ENCODE measurements around the gene DISC1.
A peak's percentile ranks its signal among the peaks of the same experiment; 100 is the strongest.

Gene DISC1

GRCh38 chr1:232029315-232029714 lies 402.7 kb downstream of the DISC1 start:
- no peak for DNase-seq

GRCh38 chr1:232031156-232031555 lies 404.6 kb downstream of the DISC1 start:
- DNase-seq, result no peak

GRCh38 chr1:232033285-232033684 lies 406.7 kb downstream of the DISC1 start:
- no peak for DNase-seq

GRCh38 chr1:232034556-232034955 lies 408.0 kb downstream of the DISC1 start:
- DNase-seq, result no peak

- DNase-seq, result no peak
Measured at GRCh38 chr1:232036181-232036933, 409.8 kb downstream of the DISC1 start.

GRCh38 chr1:232037774-232038388 lies 411.3 kb downstream of the DISC1 start:
- no peak for DNase-seq

- no peak for DNase-seq
Measured at GRCh38 chr1:232038706-232039677, 412.4 kb downstream of the DISC1 start.

GRCh38 chr1:232040260-232040659 lies 413.7 kb downstream of the DISC1 start:
- DNase-seq, result no peak

- no peak for DNase-seq
Measured at GRCh38 chr1:232044728-232045127, 418.1 kb downstream of the DISC1 start.

- no peak for DNase-seq
Measured at GRCh38 chr1:232045139-232045994, 418.8 kb downstream of the DISC1 start.

- DNase-seq, result peak; percentile 12
Measured at GRCh38 chr1:232046451-232047306, 420.1 kb downstream of the DISC1 start.

GRCh38 chr1:232047473-232047872 lies 420.9 kb downstream of the DISC1 start:
- no peak for DNase-seq

GRCh38 chr1:232048481-232048880 lies 421.9 kb downstream of the DISC1 start:
- DNase-seq, result no peak

GRCh38 chr1:232049335-232049734 lies 422.7 kb downstream of the DISC1 start:
- DNase-seq, result no peak

- no peak for DNase-seq
Measured at GRCh38 chr1:232057217-232057895, 430.8 kb downstream of the DISC1 start.

- DNase-seq, result no peak
Measured at GRCh38 chr1:232057896-232058274, 431.3 kb downstream of the DISC1 start.

GRCh38 chr1:232059726-232060374 lies 433.3 kb downstream of the DISC1 start:
- DNase-seq, result no peak

- DNase-seq, result no peak
Measured at GRCh38 chr1:232062967-232063366, 436.4 kb downstream of the DISC1 start.

GRCh38 chr1:232066521-232066920 lies 439.9 kb downstream of the DISC1 start:
- no peak for DNase-seq

- DNase-seq, result no peak
Measured at GRCh38 chr1:232074265-232074664, 447.7 kb downstream of the DISC1 start.
